T-helper 9 cell (primary cell): ENCODE measurements around the gene LRRC2.
"Not testable (repeated sequence)": the region's sequence is repeated elsewhere in the genome, so short reads cannot be mapped to it uniquely, and the experiment has no call there.

ENCODE experiments used
- DNase-seq: peaks from one replicate; pipeline ENCODE4 v3.0.0-alpha.2; 2020
- total RNA-seq, 2 donors: gene quantifications; one replicate each; lab custom pipeline; 2026; lab: John Stamatoyannopoulos, UW

LRRC2 gene, protein sequence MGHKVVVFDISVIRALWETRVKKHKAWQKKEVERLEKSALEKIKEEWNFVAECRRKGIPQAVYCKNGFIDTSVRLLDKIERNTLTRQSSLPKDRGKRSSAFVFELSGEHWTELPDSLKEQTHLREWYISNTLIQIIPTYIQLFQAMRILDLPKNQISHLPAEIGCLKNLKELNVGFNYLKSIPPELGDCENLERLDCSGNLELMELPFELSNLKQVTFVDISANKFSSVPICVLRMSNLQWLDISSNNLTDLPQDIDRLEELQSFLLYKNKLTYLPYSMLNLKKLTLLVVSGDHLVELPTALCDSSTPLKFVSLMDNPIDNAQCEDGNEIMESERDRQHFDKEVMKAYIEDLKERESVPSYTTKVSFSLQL
- 0 to 5.4 reads per million in 2 donors for total RNA-seq

DNA sequence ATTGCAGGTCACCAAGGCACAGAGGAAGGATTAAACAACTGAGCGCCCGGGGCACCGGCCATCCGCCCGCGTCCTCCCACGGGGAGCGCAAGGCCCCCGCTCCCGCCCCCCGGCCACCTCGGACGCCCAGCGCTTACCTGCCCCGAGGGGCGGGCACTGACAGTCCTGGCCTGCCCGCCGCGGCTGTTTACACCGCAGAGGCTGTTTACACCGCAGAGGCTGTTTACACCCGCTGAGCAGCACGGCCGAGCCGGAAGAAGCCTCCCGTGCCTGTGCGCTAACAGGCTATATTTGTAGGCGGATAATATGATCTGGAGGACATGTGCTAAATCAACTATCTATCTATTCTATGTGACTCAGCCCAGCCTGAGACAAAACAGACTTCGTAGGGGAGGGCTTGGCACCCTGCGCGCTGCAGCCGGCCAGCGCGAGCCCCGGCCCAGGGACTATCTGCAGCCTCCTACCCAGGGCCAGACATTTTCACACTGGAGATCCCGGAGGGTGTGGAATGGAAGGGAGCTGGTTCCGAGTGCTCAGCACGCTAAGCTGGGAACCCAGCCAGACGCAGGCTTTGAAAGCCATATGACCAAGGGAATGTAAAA, at the start of gene LRRC2:
LRRC2 (minus strand) TSS at position 263 of the 602 bp plus-strand sequence. CDS start 14,711 bp downstream, outside the sequence.
- DNase-seq, result no peak

DNA sequence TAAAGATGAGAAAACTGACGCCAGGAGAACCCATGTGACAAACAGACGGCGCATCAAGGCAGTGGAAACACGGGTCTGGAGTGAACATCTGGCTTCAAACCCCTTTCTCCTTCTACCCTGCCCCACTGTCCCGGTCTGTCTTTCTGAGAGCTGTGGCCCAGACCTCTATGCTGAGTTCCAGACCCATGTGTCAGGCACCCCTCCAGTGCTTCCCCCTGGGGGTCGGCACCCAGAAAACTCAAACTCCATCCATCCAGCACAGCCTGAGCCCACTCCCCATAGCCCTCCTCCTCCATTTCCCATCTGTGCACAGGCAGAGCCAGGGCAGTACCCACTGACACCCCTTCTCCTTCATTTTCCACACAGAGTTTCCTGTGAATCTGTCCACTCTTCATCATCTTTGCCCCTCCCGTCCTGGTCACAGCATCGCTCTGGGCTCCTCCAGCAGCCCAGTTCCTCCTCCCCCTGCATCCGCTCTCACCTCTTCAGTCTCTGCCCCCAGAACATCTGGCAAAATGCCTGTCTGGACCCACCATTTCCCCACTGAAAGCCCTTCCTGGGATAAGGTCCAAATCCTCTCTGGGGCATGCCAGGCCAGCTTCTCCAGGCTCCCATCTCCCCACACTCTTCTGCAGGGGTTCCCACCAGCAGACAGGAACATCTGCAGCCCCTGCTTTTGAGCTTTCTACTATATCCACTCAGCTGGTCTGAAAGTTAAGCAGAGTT, 49.1 kb upstream of the LRRC2 start:
- no peak for DNase-seq

DNA sequence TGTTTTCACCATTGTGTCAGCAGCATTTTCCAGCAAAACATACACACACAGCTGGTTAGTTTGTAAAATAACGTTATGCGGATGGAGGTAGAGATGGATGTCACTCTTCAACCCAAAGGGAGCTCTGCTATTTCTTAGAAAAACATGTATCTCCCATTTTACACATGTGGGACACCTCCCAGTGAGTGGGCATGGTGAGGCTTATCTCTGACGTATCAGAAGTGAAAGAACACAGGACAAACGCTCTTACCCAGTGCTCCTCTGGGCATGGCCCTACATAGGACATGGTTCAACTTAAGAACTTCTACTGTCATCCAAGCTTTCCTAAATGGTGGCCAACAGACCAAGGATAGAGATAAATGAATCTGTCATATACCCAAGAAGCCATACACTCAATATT, 48.3 kb upstream of the LRRC2 start:
- no peak for DNase-seq

DNA sequence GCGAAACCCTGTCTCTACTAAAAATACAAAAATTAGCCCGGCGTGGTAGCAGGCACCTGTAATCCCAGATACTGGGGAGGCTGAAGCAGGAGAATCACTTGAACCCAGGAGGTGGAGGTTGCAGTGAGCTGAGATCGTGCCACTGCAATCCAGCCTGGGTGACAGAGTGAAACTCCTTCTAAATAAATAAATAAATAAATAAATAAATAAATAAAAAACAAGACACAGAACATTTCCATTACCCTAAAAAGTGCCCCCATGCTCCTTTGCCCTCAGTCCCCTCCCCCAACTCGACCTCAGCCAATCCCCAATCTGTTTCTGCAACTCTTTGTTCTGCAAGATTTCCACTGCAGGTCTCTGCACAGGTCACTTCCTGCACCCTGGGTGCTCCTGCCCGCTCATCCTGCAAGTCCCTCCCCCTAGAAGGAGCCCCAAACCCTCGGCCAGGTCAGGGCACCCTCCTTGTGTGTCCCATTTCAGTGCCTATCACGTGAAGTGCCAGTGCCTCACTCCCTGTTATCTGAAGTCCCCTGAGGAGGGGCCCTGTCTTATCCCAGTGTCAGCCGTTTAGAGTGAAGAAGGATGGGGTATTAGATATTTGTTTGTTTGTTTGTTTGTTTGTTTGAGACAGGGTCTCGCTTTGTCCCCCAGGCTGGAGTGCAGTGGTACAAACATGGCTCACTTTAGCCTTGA, 47.4 kb upstream of the LRRC2 start:
- DNase-seq, result no peak

DNA sequence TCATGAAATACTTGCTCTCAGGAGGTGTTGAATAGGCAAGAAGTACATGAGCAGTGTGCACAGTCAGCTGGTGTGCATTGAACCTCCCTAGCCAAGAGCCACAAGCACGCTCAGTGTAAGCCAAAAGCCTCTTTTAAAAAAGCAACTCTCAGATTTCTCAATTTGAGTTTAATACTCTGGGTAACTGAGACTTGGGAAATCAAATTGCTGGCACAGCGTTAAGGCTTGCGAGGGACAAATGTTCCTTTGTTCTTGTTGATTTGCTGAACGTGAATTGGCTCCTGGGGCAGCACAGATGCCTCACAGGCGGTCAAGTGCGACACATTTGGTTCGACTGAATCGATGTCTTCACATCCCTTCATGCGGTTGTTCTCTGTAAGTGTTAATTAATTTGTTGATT, 46.2 kb upstream of the LRRC2 start, which contains the start of gene FAM240A:
FAM240A (plus strand) TSS at position 202 of the 400 bp plus-strand sequence; CDS start at position 361, 159 bp downstream.
- no peak for DNase-seq

DNA sequence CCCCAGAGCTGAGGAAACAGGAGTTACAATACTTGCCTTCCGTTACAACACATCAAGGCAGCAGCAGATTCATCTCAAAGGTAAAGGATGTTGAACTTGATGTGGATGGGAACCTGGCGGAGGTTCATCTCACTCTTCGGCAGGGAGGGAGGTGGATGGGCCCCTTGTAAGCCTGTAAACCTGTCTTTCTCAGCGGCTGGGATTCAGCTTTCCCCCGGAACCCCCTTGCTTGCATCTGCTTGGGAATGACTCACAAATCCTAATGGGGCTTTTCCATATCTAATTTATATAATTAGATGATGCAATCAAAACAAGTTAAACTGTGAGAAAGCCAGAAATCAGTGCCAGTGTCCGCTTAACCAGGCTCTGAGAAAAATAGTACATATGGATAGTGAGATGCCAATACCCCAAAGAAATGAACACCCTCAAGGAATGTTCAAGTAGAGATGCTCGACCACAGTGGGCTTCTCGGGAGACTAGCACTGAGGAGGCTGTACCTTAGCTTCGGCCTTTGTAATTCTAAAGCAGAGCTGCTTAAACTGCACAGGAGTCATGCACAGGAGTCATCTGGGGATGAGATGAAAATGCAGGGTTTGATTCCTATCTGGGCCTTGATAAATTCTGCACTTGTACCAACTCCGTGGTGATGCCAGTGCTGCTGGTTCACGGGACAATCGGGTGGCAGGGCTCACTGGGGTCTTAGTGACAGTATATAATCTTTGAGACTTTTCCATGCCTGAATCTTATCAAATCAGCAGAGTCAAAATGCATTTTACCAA, 44.0 kb upstream of the LRRC2 start:
- no peak for DNase-seq

DNA sequence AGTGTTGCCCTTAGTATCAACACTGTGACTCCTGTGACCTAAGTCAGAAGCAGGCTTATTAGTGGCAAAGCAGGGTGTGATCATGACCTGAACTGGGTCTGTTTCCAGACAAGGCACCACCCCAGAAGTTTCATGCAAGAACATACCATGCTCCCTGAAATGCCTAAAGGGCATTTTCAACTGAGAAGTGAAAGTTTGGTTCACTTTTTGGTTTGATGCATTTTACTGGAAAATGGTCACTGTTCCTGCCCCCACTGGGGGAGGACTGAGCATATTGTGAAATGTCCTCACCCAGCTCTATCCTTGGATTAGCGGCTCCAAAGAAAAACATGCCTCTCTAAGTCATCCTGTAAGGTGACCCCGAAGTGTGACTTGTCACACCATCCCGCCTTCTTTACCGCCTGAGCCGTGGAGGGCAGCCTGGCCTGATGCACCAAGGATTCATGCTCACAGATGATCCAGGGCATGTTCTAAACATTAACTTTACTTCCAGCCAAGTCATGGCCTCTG, 43.2 kb upstream of the LRRC2 start:
- no peak for DNase-seq

DNA sequence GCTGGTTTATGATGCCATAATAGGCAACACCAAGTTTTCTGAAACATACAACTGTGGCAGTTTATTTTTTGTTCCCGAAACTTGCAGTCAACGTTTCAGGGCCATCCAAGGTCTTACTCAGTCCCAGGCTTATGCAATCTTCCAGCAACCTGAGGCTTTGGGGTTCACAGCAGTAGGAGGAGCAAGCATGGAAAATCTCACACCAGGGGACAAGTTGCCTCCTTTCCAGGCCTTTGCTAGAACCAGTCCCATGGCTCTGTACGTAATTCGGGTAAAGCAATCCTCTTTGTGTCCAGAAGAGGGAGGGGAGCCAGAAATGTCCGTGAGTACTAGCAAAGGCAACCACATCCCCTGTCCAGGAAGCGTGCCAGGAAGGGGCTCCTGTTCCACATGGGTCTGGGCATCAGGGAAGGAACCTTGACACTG, 41.5 kb upstream of the LRRC2 start:
- no peak for DNase-seq

DNA sequence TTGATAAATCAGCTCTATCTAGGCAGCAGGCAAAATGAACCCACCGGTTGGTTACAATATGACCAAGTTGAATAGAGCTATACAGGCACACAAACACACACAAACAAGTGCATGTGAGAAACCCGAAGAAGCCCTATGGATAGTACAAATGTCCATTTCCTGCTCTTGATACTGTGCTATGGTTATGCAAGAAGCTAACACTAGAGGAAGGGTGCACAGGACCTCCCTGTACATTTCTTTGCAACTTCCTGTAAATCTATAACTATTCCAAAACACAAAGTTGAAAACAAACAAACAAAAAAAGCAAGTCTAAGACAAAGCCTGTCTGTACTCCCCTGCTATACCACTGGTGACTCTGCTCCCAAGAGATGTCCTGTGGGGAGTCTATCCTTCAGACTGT, 38.0 kb upstream of the LRRC2 start:
- no peak for DNase-seq

DNA sequence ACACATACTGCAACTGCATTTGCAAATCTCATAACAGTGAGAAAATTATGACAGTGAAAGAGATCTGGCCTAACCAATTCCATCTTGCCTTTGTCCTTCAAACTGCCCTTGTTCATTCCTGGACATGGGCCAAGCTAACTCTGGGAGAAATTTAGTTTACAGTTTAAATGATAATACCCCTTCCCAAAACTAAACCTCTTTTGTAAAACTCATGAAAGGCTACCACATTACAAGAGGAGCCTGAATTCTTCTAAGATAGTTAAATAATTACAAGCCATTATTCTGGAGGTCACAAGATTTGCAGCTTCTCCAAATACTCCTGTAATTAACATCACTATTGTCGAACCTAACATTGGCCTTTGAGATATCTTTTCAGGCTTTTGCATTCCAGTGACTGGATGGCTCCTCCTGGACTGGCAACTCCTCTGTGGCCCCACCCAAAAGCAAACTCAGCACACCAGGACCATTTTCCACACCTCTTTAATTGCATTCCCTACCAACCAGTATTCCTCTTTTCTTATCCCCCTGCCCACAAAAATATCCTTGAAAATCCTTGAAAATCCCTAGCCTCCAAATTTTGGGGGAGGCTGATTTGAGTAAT, 37.4 kb upstream of the LRRC2 start:
- no peak for DNase-seq

DNA sequence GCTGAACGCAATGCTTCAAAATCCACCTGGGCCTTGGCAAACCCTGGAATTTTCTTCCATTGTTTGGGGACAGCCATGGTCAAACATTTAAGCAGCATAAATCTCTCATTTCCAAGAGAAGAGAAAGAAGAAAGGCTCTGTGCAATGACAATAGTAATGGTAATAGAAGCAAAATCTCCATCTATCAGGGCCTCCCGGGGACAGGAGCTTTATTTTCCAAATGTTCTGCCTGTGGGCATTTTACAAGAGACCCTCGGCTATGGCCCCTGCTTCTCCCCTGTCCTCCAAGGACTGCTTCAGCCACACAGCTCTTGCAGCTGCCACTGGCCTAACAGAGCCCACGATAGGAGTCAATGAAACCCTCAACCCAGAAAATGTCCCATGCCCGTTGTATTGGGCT, 33.5 kb upstream of the LRRC2 start:
- DNase-seq, result no peak

DNA sequence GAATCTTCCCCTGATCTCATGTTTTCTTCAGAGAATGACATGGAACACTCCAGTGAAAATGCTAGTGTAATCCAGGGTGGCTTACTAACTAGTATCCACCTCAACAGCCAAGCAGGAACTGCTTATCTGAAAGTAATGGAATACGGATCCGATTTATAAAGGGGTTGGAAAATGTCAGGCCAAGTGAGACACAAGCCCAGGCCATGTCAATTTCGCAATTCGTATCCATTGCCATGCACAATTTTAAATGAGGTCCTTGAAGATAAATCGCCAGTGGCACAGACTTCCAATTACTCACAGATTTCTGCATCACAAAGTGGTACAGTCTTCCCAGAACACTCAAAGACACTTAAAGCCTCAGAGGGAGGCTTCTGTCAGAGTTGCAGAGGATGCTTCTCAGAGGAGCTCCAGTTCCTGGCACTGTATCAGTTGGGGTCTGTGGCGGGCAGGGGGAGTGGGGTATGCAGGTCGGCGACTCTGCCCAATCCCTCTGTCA, 29.8 kb upstream of the LRRC2 start:
- no peak for DNase-seq

DNA sequence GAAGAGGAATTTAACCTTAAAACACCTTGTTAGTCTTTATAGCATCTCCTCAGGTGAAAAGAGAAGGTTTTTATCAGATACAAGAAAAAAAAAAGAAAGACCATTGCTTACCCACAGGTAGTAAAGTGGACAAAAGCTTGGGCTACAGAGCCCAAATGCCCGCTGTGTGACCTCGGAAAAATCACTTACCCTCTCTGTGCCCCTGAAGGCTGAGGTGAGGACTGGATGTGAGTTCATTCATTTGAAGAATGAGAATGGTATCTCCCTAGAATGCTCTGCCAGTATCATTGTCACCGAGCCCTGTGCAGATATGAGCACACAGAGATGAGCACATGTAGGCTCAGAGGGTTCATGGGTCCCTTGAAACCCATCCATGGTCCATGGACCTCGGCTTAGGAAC, 28.6 kb upstream of the LRRC2 start:
- no peak for DNase-seq

DNA sequence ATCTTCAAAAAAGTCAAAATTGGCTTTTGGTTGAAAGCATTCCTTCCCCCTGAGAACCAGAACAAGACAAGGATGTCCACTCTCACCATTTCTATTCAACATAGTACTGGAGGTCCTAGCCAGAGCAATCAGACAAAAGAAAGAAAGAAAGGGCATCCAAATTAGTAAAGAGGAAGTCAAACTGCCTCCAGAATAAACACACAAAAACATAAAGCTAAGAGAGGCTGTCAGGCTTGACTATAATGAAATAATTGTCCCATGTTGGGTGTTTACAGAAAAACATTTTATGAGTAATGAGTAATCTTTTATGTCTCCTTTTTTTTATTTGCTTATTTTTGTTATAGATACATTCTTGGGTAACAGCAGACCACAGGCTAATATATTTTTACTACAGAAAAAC, 27.9 kb upstream of the LRRC2 start:
- no peak for DNase-seq

DNA sequence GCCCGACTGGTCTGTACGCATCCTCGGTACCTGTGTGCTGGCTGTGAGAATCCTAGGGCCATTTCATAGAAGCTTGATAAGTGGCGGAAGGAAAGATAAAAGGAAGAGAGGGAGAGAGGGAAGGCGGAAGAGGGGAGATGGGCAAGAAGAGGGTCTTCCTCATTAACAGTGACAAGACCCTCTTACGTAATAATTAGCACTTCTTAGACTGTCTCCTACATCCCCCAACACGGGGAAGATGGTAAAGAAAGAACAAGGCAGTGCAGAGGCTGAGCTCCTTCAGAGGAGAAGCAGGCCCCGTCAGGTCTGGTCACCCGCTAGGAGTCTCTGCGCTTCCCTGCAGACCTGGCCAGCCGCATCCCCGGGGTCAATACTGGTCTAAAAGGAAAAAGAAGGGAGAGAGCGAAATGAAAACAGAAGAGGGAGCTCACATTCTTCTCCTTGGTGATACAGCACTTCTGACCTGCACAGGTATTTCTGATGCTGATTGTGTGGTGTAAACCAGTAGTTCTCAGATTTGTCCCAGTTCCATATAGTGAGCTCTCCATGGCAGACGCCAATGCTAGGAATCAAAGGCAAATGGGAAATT, 27.3 kb upstream of the LRRC2 start:
- no peak for DNase-seq

DNA sequence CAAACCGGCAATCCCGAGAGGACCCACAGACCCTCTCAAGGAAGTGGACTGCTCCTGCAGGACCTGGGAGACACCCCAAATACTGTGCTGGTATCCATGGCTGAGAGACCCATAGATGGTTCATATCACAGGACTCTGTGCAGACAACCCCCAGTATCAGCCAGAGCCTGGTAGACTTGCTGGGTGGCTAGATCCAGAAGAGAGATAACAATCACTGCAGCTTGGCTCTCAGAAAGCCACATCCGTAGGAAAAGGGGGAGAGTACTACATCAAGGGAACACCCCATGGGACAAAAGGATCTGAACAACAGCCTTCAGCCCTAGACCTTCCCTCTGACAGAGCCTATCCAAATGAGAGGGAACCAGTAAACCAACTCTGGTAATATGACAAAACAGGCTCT, 21.2 kb upstream of the LRRC2 start:
- not testable (repeated sequence) for DNase-seq

DNA sequence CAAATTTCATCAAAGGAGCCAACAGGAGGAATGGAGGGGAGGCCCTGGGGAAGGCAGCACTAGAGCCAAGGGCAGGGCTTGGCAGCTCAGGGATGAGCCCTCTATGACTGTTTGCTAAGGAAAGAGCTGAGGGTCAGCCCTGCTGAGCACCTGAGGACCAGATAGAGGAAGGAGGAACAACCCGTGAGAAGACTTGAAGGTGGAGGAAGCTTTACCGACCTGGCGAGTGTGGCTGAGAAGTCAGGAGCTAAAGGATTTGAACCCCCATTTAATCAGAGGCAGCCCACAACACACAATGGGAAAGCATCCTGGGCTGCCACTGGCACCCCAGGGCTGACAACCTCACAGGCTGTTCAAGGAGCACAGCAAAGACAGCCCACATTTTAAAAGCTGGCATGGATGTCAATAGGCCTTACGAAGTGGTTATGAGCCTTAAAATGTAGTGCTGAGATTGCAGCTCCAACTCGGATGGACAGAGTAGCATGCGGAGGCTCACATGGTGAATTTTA, 20.7 kb upstream of the LRRC2 start:
- DNase-seq, result no peak

DNA sequence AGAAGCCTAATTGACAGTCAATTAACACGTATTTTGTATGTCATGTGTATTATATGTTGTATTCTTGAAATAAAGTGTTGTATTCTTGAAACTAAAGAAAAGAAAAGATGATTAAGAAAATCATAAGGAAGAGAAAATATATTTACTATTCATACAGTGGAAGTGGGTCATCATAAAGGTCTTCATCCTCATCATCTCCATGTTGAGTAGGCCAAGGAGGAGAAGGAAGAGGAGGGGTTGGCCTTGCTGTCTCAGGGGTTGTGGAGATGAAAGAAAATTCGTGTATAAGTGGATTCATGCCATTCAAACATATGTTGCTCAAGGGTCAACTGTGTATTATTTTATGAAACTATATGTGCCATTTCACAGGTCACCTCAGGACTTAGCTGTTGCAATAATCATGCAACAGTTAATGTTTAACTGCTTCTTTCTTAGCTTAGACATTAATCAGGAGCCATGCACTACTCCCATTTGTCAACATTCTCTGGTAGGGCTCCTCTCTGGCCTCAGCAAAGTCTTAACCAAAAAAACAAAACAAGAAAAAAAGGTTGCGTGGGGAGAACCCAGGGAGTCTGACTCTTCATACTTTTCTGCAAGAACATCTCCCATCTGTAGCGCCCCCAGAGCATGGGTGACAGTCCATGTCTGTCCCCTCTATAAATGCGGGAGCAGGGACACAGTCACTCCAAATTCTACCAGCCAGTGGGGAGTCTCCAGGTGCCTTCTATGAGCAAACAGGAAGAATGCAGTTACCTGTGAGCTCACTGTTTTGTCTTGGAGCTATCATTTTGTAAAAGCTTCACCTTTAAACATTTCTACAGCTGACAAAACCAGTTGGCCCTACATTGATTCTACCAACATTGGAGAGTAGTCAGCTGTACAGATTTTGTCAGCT, 19.9 kb upstream of the LRRC2 start:
- DNase-seq, result no peak

DNA sequence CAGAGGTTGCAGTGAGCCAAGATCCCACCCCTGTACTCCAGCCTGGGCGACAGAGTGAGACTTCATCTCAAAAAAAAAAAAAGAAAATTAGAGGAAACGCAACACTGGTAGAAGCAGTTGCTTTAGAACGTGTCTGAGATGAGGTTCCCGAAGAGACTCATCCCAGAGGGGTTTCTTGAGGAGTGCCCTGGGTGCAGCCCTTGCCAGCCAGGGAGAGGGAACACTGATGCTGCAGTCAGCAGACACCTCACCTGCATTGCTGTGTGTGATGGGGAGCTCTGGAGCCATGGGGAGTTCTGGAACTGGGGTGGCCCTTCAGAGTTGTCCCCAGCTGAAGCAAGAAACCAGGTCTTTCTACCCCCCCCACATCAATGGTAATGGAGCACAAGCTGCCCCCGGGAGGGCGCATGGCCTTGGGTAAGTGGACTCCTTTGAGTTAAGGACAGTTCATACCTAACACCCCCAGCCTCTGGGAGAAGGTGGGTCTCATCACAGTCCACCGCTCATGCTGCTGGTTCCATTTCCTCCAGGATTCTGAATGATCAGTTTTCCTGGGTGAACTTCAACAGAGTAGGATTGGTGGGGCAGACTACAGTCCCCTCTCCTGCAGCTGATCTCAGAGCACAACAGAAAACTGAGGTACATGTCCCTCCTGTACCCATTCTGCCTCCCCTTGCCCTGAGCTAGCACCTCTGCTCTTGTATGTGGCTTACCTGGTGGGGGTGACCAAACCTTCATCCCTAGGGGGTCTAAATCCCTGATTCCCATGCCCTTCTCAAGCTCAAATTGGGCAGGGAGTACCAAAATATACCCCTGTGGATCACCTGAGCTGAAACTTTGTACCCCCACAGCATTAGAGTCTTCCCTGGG, 18.7 kb upstream of the LRRC2 start:
- DNase-seq, result no peak
